ENCODE results near the gene CERS5.
"Not testable (repeated sequence)": the region's sequence is repeated elsewhere in the genome, so short reads cannot be mapped to it uniquely, and the experiment has no call there.

Gene CERS5

DNA sequence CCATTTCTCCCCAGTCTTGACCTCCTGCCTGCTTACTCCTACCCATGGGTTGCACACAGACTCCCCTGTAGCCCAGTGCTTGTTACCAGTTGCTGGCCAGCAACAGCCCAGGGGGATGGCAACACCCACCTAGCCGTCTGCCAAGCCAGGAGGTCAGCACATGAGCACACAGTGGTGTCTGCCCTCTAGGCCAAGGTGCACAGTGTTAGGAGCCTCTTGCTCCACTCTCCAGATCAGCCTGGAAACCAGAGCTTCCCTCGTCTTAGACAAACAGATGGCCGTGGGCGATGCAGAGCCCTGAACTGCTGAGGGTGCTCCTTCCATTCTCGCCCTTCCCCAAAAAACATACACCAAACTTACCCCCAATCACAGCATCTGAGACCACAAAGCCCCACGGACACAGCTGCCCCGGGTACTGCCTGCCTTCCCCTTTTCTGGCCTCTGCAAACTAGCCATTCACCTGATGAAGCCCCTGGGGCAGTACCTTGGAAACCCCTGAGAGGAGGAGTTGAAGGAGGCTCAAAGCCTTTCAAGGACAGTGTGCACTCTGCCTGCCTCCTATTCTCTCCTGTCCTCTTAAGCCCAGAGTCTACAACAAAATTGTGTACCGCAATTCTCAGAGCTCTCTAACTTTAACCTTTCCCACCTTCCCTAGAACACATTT lies 64.4 kb downstream of the CERS5 start:
- DNase-seq: no peak

DNA sequence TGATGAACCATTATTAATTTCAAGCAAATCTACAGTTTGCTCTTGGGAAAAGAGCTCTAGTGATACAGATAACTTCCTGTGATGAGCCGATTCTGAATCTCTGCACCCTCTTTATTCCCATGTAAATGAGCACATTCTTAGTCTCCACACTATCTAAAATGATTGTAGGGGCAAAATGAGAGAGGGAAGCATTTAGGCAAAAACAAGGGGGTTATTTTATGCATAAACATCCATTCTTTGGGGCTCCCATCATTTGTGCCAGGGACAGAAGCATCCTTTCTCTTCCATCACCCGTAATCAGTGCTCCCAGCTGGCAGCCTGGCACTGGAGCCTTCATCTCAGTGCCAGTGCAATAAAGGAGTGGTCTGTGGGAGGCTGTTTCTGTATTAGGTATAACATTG lies 65.0 kb downstream of the CERS5 start:
- DNase-seq: no peak

DNA sequence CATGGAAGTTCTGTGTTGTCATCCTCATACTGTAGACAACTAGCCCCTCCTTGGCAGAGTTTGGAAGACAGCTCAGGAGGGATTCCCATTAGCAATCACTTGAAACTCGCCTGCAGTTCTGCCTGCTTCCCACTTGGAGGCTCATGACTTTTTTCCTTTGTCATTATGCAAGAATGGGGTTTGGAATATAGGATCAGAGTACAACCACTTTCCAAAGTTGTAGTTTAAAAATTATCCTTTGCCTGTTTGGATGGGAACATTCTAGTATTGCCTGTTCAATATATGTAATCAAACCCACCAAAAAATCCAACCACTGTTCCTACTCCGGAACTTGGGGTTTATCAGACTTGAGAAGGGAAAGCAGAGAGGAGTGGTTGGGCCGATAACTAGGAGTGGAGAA lies 65.5 kb downstream of the CERS5 start:
- DNase-seq: peak; percentile 55

DNA sequence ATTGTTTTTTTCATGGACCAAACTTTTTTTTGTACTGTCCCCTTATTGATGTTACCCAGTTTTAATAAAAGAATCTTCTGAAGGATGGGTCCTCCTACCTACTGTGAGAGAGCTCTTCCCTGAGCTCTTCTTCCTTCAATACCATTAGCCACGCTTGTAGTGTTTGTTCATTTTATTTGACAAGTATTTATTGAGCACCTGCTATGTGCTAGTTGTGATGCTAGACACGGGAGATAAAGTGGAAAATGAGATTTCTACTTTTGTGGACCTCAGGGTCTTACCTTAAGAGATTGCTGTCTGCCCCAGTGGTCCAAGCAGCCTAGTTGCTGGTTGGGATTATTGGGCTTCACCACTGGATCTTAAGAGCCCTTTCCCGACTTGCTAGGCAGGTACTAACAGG lies 66.6 kb downstream of the CERS5 start:
- no peak for DNase-seq

DNA sequence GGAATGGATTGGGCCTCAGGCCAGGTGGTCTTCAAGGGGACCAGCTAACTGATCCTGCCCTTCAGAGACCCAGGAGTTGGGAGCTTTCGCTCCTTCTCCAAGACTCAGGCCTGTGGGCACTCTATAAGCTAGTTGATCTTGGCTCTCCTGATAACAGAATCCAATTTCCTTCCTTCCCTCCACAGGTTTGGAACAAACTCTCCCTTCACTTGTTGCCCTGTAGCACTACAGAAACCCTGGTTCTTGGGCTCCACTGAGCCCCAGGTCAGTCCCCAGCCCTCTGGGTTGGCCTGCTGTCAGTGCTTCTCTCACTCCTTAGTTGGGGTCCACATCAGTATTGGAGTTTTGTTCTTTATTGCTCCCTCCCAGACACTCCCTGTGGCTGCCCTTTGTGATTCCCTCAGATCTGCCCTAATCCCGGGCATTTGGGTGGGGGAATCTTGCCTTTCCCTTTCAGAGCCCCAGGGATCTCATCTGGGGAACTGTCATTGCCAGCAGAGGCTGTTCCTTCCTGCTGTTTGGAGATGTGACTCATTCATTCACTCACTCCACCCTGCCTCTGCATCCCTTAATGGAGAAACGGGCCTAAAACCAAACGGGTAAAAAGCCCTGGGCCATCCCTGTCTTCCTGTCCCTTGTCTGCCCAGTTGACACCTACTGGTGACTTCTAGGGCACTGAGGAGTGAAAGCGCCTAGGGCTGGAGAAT lies 67.7 kb downstream of the CERS5 start:
- no peak for DNase-seq

DNA sequence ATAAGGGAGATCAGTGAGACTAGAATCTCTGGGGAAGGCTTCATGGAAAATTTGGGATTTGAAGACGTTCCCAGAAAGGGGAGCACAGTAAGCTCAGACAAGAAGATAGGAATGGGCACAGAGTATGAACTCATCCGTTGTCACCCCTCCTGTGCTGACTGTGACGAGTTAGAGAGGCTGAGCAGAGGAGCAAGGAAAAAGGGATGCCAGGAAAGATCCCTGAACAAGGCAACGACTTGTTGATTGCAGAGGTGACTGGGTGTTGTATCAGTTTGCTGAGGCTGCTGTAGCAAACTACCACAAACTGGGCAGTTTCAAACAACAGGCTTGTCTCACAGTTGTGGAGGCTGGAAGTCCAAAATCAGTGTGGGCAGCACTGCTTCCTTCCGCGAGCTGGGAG lies 69.2 kb downstream of the CERS5 start:
- no peak for DNase-seq

DNA sequence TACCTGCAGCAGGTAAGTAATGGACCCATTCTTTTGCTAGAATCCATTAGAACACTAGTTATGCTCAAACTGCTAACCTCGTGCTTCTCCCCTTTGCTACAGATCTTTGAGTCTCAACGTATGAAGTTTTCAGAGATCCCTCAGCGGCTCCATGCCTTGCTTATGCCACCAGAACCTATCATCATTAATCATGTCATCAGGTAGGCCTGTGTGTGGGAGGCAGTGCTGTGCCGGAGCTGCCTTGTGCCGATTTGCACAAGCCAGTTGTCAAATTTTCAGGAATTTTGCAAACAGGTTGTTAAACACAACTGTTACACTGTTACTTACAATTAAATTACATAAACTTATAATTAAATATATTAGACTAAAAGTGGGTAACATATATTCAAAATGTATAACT lies 76.8 kb downstream of the CERS5 start:
- DNase-seq: no peak

DNA sequence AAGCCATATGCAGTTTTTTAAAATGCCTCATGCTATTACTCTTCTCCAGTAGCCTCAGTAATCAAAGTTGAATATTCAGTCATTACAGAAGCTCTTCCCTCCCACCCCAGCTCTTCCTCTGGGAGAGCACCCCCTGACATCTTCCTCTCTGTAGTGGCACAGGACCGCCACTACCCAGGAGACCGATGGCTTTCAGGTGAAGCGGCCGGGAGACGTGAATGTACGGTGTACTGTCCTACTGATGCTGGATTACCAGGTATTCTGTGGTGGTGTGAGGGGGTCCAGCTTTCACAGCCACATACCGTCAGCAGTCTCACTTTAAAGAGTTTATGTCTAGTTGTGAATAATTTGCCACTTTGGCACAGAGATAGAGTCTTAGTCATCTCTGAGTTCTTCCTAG lies 77.4 kb downstream of the CERS5 start:
- no peak for DNase-seq

DNA sequence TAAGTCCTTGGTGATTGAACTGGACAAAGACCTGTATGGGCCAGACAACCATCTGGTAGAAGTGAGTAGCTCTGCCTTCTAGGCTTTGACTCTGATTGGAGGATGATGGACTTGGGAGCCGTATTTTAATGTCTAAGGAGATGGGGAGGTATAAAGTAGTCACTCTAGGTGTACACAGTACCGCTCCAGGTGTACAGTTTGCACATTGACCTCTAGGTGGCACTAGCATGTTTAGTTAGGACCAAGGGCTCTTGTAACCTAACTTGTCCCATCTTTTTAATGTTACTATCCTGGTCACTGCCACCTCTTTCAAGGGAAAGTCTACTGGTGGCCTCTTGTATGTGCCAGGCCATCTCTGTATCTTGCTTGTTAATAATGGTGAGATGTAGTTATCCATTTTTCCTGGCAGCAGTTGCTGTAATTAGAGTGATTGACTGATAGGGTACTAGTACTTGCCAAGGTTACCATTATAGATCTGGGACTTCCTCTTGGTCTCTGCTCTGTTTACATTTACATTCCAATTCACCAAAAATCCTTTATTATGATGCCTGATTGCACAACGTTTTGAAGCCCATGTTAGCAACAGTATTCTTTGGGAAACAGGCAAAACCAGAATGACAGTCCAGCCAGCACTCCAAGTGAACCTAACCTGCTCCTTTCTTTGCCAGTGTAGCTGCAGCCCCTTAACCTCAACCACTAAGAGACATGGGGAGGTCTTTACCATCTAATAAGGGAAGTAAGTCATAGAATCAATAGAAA lies 78.4 kb downstream of the CERS5 start:
- DNase-seq: peak; percentile 33

DNA sequence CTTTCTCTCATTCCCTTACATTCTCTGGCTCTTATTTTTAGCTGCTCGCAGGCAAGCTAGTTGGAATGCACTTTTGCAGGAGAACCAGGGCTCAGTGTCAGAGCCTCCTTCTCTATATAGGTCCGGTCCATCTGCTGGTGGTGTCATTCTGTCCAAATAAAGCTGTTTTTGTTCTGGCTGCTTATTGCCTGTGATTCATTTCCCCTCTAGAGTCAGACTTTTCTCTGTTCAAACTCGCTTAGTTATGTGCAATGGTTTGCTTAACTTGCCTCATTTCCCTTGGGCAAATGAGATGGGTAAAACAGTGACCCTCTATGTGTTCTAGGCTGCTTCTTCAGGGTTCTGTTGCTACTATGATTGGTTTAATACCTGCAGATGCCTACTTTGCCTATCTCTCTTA lies 79.2 kb downstream of the CERS5 start:
- peak; percentile 44 for DNase-seq

DNA sequence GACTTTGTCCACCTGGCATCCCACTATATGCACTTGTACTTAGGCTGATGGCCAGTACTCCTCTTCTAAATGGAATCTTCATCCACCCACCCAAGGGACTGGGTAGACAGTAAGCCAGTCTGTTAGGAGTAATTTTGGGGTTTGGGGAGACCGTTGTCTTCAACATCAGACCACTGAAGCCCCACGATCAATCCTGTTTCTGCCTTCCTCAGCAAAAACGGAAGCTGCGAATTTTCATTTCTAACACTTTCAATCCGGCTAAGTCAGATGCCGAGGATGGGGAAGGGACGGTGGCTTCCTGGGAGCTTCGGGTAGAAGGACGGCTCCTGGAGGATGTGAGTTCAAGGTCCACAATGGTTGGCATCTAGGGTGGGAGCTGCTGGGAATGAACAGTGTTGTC lies 80.0 kb downstream of the CERS5 start:
- DNase-seq: no peak

DNA sequence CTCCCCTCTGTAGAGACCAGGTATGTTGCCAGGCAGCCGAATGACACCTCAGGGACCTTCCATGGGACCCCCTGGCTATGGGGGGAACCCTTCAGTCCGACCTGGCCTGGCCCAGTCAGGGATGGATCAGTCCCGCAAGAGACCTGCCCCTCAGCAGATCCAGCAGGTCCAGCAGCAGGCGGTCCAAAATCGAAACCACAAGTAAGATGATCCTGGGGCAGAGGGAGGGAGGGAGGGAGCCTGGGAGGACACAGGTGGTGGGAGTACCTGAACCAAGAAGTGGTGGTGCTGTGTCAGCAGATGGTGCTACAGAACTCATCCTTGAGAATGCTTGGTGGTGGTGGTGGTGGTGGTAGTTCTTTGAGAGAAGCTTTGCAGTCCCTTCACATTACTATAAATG lies 81.0 kb downstream of the CERS5 start:
- DNase-seq: no peak

DNA sequence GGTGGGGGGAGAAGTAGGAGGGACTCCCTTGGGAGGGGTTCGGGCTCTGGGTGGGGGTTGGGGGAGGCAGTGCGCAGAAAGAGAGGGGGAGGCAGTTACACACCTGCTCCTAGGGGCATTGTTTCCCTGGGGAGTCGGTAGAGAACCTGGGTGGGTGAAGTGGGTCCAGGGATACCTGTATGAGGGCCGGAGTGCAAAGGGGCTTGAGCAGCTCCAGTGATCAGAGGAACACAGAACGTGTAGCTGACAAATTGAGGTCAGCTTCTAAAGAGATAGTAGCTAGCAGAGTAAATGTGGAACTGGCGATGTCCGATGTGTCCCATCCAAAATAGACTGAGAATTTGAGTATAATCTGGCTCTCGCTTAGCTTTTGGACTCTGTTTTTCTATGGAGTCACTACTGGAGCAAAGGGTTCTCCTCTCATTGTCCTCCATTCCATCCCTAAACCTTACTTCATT lies 81.5 kb downstream of the CERS5 start:
- no peak for DNase-seq

DNA sequence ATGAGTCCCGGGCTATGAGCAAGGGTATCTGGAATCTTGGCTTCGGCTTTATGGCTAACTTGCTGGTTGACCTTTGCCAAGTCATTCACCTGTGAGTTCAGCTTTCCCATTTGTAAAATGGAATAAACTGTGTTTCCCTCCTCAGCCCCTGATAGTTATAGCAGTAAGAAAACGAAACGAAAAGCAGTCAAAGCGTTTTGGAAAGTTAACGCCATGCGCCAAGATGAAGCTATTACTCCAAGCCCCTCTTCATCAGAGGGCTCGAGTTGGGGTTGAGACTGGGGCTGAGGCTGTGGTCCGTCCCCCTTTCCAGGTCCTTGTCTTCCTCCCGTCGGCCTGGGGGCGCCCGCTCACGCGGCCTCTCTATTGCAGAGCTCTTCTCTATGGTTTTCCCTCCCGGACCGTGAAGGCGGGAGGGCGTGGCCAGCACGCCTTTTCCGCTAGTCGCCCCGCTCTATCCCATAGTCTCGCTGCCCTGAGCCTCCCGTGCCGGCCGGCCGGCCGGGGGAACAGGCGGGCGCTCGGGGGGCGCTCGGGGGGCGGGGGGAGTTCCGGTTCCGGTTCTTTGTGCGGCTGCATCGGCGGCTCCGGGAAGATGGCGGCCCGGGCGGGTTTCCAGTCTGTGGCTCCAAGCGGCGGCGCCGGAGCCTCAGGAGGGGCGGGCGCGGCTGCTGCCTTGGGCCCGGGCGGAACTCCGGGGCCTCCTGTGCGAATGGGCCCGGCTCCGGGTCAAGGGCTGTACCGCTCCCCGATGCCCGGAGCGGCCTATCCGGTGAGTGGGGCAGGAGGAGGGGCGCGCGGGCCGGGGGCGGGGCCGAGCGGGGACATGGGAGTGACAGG lies 82.2 kb downstream of the CERS5 start, which contains the start of gene SMARCD1:
Gene SMARCD1 (plus strand): TSS at position 568 of the 840 bp plus-strand sequence. CDS start 28 bp downstream, at position 596.
- DNase-seq: peak; percentile 95

DNA sequence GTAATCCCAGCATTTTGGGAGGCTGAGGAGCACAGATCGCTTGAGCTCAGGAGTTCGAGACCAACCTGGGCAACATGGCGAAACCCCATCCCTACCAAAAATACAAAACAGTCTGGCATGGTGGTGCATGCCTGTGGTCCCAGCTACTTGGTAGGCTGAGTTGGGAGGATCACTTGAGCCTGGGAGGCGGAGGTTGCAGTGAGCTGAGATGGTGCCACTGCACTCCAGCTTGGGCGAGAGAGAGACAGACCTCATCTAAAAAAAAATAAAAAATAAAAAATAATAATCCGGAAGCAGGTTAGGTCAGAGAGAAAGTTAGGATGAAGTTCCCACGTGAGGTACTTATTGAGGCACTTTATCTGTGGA lies 82.8 kb downstream of the CERS5 start:
- DNase-seq: not testable (repeated sequence)

DNA sequence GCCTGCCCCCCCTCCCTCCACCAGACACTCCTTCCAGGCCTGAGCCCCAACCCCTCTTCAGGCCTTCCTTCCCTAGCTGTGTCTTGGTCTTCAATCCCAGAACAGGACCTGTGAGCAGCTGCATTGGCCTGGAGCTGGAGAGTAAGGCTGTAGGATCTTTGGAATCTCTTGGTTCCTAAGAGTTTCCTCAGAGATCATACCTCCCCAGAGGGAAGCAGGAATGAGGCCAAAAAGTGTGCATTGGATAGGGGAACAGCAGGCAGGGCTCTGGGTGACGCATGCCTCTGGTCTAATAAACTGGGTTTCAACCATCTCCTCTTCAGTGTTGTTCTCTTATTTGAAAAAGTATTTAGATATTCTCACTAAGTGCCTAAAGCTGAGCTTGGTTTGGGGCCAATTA lies 83.9 kb downstream of the CERS5 start:
- no peak for DNase-seq

DNA sequence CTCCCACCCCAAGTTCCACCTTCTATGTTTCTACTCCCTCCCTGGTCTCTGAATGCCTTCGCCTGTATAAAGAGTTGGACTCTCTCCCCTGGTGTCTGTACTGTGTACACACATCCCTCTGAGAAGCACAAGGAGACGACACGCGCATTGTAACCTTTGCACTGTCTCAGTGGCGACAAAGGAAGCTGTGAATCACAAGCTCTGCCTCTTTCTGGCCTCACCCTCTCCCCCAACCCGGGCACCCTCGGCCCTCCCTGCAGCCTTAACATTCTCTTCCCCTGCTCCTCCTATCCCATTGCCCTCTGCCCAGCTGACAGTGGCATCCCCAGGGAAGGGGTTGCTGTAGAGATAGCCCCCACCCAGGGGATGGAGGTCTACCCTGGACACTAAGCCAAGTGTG lies 84.5 kb downstream of the CERS5 start:
- no peak for DNase-seq

DNA sequence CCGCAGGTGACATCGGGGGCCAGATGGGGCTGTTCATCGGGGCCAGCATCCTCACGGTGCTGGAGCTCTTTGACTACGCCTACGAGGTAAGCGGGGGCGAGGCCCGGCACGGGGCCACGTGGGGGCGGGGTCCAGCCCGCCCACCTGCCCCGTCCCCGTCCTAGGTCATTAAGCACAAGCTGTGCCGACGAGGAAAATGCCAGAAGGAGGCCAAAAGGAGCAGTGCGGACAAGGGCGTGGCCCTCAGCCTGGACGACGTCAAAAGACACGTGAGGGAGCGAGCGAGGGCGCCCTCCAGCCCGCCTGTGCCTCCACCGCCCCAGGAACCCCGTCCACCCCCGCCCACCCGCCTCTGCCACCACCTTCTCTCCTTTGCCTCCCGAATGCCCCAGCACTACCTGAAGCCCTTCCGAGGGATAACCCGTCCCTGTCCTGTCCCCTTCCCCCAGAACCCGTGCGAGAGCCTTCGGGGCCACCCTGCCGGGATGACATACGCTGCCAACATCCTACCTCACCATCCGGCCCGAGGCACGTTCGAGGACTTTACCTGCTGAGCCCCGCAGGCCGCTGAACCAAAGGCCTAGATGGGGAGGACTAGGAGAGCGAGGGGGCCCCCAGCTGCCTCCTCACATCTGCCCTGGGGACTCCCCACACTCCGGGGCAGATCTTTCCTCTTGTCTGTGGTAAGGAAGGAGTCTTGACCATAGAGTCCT lies 85.9 kb downstream of the CERS5 start:
- DNase-seq: no peak

DNA sequence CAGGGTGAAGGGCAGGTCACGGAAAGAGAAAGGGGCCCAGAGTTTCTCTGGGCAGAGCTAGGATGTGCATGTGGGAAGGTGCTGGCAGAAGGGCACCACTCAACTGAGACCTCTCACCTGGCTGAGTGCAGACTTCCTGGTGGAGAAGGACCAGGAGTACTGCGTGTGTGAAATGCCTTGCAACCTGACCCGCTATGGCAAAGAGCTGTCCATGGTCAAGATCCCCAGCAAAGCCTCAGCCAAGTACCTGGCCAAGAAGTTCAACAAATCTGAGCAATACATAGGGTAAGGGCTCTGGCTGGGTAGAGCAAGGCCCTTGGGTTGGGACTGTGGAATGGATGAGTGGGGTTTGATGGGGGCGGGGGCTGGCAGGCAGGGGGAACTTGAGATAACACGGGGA lies 87.4 kb downstream of the CERS5 start:
- DNase-seq: no peak
